OCI-LY7 (cell line): ENCODE data around the gene EXOSC1. TPM values are rescaled to one million over a fixed set of nuclear protein-coding genes. Genes with fewer than 3 reads are reported as not detected.

ENCODE experiments used
- BruUV-seq: library from RNA; stranded (reverse); fragments of 400-500 nt; replicated peaks from 2 replicates; lab custom pipeline; 2021; lab: Mats Ljungman, UMichigan
- CTCF ChIA-PET: fragments of 300-600 bp; sonication (Branson Sonifier 250); formaldehyde crosslinking; loops from one replicate; lab custom pipeline; 2022; ENCODE audit warnings: antibody characterized with exemption; ENCODE audit not compliant: unreplicated experiment; lab: Charles Lee
- POLR2A ChIA-PET: fragments of 300-600 bp; sonication (Branson Sonifier 250); formaldehyde crosslinking; loops from one replicate; lab custom pipeline; 2022; ENCODE audit warnings: antibody characterized with exemption; lab: Charles Lee
- DNase-seq: peaks from one replicate; pipeline ENCODE4 v3.0.0-alpha.2; 2015; ENCODE audit warnings: low spot score
- H2AFZ ChIP-seq: fragments of 200-600 bp; sonication (generic), shearing (Covaris generic); 2 replicates; pipeline ENCODE4 v1.6.1; 2014; ENCODE audit warnings: mild to moderate bottlenecking, antibody characterized with exemption, low read length, moderate library complexity
- H3K27ac ChIP-seq: fragments of 200-600 bp; sonication (generic); 2 replicates; pipeline ENCODE4 v1.5.1; 2014; ENCODE audit warnings: mixed run types, low read depth, mild to moderate bottlenecking, moderate library complexity, low read length, inconsistent platforms; ENCODE audit not compliant: poor library complexity, severe bottlenecking
- H3K36me3 ChIP-seq: fragments of 200-600 bp; sonication (generic); 2 replicates; pipeline ENCODE4 v1.6.1; 2014; ENCODE audit warnings: mild to moderate bottlenecking, antibody characterized with exemption, low read length, moderate library complexity, mixed read lengths; ENCODE audit not compliant: insufficient read depth
- H3K4me1 ChIP-seq: fragments of 200-600 bp; sonication (generic); 2 replicates; pipeline ENCODE4 v1.5.1; 2014; ENCODE audit warnings: mild to moderate bottlenecking, low read length; ENCODE audit not compliant: insufficient read depth, poor library complexity, severe bottlenecking
- H3K4me2 ChIP-seq: fragments of 200-600 bp; sonication (generic); 2 replicates; pipeline ENCODE4 v1.6.1; 2014; ENCODE audit warnings: mild to moderate bottlenecking, low read length
- H3K4me3 ChIP-seq: fragments of 200-600 bp; sonication (generic); 2 replicates; pipeline ENCODE4 v1.5.1; 2014; ENCODE audit warnings: mild to moderate bottlenecking, low read depth, low read length; ENCODE audit not compliant: poor library complexity, severe bottlenecking
- H3K79me2 ChIP-seq: fragments of 200-600 bp; sonication (generic); 2 replicates; pipeline ENCODE4 v1.6.1; 2016; ENCODE audit warnings: low read depth, mild to moderate bottlenecking, low read length, moderate library complexity, mixed read lengths; ENCODE audit not compliant: insufficient read depth
- H3K9me2 ChIP-seq: fragments of 200-600 bp; sonication (generic); 2 replicates; pipeline ENCODE4 v1.6.1; 2016; ENCODE audit warnings: mild to moderate bottlenecking, low read length, mixed read lengths; ENCODE audit not compliant: insufficient read depth
- H3K9me3 ChIP-seq: fragments of 200-600 bp; sonication (generic); 2 replicates; pipeline ENCODE4 v1.6.1; 2014; ENCODE audit warnings: mild to moderate bottlenecking, mixed run types, low read length, mixed read lengths
- H4K20me1 ChIP-seq: fragments of 200-600 bp; sonication (generic); 2 replicates; pipeline ENCODE4 v1.6.1; 2014; ENCODE audit warnings: mild to moderate bottlenecking, antibody characterized with exemption, low read length, moderate library complexity, mixed read lengths; ENCODE audit not compliant: insufficient read depth
- EZH2phosphoT487 ChIP-seq: fragments of 200-600 bp; sonication (generic); IDR thresholded peaks from 2 replicates; pipeline ENCODE4 v1.6.1; 2018; ENCODE audit warnings: low read depth, borderline replicate concordance, mild to moderate bottlenecking, mixed run types, antibody characterized with exemption, low read length, moderate library complexity, mixed read lengths
- intact Hi-C: fragments of 100-400 bp; cut with micrococcal nuclease; formaldehyde crosslinking; loops from one replicate; pipeline ENCODE4 v1.10.0; 2022; ENCODE audit not compliant: unreplicated experiment
- total RNA-seq, 2 experiments: library from RNA; depleted of rRNA in 1 of 2; stranded (reverse); fragments of >200 nt in 1 of 2; shearing (Covaris generic) in 1 of 2; gene quantifications; 2 replicates each; pipeline ENCODE4 v1.2.3, GENCODE V29; 2014 to 2022
- TF ChIP-seq, protein P1 (sequence below): fragments of 200-600 bp; sonication (generic); conservative IDR thresholded peaks from 2 replicates; pipeline ENCODE4 v1.5.1; 2014; ENCODE audit warnings: mild to moderate bottlenecking, antibody characterized with exemption, low read length, moderate library complexity, mixed read lengths

The EXOSC1 gene
- total RNA-seq, 2 experiments from 2014 or later = 56.2 to 59.6 TPM

- POLR2A ChIA-PET = no interaction called here
- CTCF ChIA-PET = no interaction called here
- Histone ChIP-seq H3K4me3 (no peak overlapping the region), H3K4me1 (peaks cover 16% of the 10 kb centered on the region), H3K79me2 (peaks cover 9% of the 10 kb centered on the region; the same call in 1 of the 2 replicates), H3K4me2 (no peak overlapping the region), H3K9me2 (no peaks in the 10 kb centered on the region), H3K27ac (no peak overlapping the region), H4K20me1 (no peaks in the 10 kb centered on the region), H3K36me3 (peaks cover 62% of the 10 kb centered on the region), H3K9me3 (no peaks in the 10 kb centered on the region), H2AFZ (no peak overlapping the region)
- intact Hi-C loops = no loop called here
- TF ChIP-seq, protein P1, sequence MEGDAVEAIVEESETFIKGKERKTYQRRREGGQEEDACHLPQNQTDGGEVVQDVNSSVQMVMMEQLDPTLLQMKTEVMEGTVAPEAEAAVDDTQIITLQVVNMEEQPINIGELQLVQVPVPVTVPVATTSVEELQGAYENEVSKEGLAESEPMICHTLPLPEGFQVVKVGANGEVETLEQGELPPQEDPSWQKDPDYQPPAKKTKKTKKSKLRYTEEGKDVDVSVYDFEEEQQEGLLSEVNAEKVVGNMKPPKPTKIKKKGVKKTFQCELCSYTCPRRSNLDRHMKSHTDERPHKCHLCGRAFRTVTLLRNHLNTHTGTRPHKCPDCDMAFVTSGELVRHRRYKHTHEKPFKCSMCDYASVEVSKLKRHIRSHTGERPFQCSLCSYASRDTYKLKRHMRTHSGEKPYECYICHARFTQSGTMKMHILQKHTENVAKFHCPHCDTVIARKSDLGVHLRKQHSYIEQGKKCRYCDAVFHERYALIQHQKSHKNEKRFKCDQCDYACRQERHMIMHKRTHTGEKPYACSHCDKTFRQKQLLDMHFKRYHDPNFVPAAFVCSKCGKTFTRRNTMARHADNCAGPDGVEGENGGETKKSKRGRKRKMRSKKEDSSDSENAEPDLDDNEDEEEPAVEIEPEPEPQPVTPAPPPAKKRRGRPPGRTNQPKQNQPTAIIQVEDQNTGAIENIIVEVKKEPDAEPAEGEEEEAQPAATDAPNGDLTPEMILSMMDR = no peak
- no peak for TF ChIP-seq EZH2phosphoT487
- BruUV-seq = no TSS peak
- no peak for DNase-seq
Measured at GRCh38 chr10:97451605-97452004, 5.8 kb upstream of the EXOSC1 start.

- Histone ChIP-seq H3K4me2 (no peak overlapping the region), H3K79me2 (peaks cover 13% of the 10 kb centered on the region; the same call in 1 of the 2 replicates), H3K4me1 (peaks cover 17% of the 10 kb centered on the region), H3K9me3 (no peaks in the 10 kb centered on the region), H4K20me1 (no peaks in the 10 kb centered on the region), H3K9me2 (no peaks in the 10 kb centered on the region), H3K4me3 (no peak overlapping the region), H3K36me3 (peaks cover 54% of the 10 kb centered on the region), H3K27ac (no peak overlapping the region), H2AFZ (no peak overlapping the region)
- DNase-seq = no peak
- no TSS peak for BruUV-seq
- CTCF ChIA-PET = no interaction called here
- POLR2A ChIA-PET = no interaction called here
- intact Hi-C loops = no loop called here
- TF ChIP-seq, protein P1 = no peak
- no peak for TF ChIP-seq EZH2phosphoT487
Measured at GRCh38 chr10:97450828-97451227, 5.0 kb upstream of the EXOSC1 start.

DNA sequence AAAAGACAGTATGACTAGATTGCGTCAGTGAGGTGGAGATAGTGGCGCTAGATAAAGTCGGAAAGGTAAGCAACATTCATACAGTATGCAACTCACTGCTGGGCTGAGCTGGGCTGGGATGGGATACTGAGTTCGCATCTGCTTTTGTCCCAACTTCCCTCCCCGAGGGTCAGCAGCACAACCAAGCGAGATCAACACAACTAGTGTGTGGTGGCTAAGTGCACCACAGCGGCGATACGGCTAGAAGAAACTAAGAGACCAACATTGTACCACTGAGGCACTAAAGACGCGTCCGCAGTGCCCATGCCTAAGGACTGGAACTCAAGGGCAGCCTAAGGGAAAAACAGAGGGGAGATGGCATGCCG, 467 bp downstream of the EXOSC1 start:
- Histone ChIP-seq H3K4me3 (peak overlapping the region; percentile 89), H3K27ac (peak overlapping the region; percentile 36), H3K9me3 (no peaks in the 10 kb centered on the region), H3K79me2 (peaks cover 32% of the 10 kb centered on the region; the same call in 1 of the 2 replicates), H3K4me1 (peaks cover 28% of the 10 kb centered on the region), H3K36me3 (peaks cover 38% of the 10 kb centered on the region), H3K4me2 (peak overlapping the region; percentile 70), H4K20me1 (peaks cover 7% of the 10 kb centered on the region; the same call in 1 of the 2 replicates), H3K9me2 (no peaks in the 10 kb centered on the region), H2AFZ (peak overlapping the region; percentile 78)
- ChIA-PET CTCF (no interaction called here), POLR2A (interaction anchor here (0.6 kb wide), 1 partner anchor 17 kb away, joined by 4 read pairs; no protein-coding TSS in a partner anchor)
- BruUV-seq = no TSS peak
- DNase-seq = no peak
- intact Hi-C loops = loop anchor here (2.0 kb wide), 1 partner anchor 17 kb away; no protein-coding TSS in a partner anchor
- TF ChIP-seq EZH2phosphoT487 = no peak
- TF ChIP-seq, protein P1 = no peak
